ENCODE data around the gene TAS2R30. TPM values are rescaled to one million over a fixed set of nuclear protein-coding genes. Genes with fewer than 3 reads are reported as not detected.

The TAS2R30 gene
- total RNA-seq = 1 to 10 TPM in 1 of 2 experiments, under 1 TPM in 1; 0.80 to 1.0 TPM

DNA sequence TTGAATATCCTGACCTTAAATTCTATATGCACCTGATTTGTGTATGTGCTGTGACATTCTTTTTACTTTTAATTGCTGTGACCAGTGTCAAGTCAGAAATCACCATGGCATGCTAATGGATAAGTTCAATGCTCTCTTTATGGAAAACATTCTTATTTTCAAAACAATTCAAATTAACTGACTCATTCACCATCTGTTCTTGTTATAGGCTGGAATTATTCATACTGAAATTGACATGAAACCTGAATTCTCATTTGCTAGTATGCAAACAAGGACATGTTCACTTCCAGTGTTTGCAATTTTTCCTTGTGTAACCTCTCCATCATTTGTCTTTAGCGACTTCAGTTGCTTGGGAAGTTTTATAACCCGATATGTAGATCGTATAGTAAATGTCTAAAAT lies at the start of gene TAS2R30:
Gene TAS2R30 (minus strand): TSS at position 340 of the 400 bp plus-strand sequence. CDS start 400 bp downstream, outside the sequence.
- ChIA-PET CTCF (no interaction called here), POLR2A (no interaction called here)

GRCh38 chr12:11183011-11183410 lies 48.6 kb upstream of the TAS2R30 start:
- ChIA-PET CTCF (no interaction called here), POLR2A (interaction anchor here (0.6 kb wide), 1 partner anchor 38 kb away, joined by 3 read pairs; no protein-coding TSS in a partner anchor)

DNA sequence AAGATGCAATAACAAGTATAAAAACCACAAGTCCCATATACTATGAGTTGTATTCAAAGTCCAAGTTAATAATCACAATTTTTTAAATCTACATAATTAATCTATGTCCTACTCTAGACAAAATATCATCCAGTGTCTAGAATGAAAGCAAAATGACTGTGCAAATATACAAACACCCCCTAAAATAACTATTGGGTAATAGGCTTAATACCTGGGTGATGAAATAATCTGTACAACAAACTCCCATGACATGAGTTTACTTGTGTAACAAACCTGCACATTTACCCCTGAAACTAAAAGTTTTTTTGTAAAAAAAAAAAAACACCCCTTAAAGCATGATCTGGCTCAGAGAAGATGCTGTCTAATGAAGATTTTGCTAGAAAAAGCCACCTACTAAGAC lies 48.1 kb upstream of the TAS2R30 start:
- POLR2A ChIA-PET = no interaction called here
- CTCF ChIA-PET = no interaction called here

GRCh38 chr12:11178250-11178649 lies 43.8 kb upstream of the TAS2R30 start:
- ChIA-PET POLR2A (no interaction called here), CTCF (no interaction called here)

DNA sequence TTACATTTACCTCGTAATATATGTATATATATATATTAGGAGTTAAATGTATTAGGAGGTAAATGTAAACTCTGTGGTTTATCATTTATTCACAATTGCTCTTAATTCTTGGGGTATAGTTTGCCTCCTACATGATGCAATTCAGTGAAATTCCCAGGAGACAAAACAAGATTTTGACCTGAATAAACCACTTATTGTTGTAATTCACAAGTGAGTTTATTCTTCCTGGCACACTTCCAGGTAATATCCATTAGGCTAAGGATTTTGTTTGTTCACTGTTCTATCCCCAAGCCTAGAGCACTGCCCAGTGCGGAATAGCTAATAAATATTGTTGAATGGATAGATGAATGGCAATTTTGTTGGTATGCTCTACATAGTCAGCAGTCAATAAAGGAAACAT lies 39.6 kb upstream of the TAS2R30 start:
- CTCF ChIA-PET = no interaction called here

GRCh38 chr12:11171969-11172675 lies 37.7 kb upstream of the TAS2R30 start:
- ChIA-PET POLR2A (interaction anchor here (1.4 kb wide), 1 partner anchor 190 kb away, joined by 4 read pairs; no protein-coding TSS in a partner anchor), CTCF (interaction anchor here (1.0 kb wide), 1 partner anchor 23 kb away, joined by 3 read pairs; no protein-coding TSS in a partner anchor)

More for the DNA sequence above, 39.6 kb upstream of the TAS2R30 start:
- POLR2A ChIA-PET = no interaction called here

DNA sequence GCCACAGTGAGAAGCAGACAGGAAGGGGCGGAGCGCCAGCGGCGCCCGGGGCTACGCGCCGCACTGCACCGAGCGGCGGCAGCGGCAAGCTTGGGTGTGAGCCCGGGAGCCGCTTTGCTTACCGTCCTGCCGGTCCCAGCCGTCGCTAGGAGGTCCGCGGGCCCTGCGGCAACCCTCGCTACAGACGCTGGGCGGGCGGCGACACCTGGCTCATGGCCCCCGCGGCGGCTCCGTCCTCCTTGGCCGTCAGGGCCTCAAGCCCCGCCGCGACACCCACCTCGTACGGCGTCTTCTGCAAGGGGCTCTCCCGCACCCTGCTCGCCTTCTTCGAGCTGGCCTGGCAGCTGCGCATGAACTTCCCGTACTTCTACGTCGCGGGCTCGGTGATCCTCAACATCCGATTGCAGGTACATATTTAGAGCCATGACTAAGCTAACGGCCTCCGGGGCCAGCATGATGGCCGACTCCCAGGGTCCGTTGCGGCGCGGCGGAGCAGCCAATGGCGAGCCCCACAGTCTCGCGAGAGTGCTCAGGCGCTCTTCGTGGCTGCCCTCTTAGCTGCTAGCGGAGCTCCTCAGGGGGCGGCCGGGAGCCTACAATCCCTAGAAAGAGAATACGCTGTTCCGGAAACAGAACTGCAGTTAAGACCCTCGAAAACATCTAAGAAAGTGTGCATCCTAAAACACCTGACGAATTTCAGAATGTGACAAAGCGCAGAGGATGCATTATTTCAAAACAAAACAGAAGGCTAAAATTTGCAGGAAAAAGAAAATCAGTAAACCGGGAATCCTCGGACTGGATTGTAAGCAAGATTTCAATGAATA lies 36.9 kb upstream of the TAS2R30 start, which contains the start of gene SMIM10L1:
Gene SMIM10L1 (plus strand): TSS at position 50 of the 824 bp plus-strand sequence. CDS start 163 bp downstream, at position 213.
- POLR2A ChIA-PET = interaction anchor here (1.0 to 1.4 kb wide), 2 partner anchors 182 to 189 kb away, joined by 3 to 4 read pairs; no protein-coding TSS in a partner anchor
- CTCF ChIA-PET = interaction anchor here (0.7 to 1.0 kb wide), 2 partner anchors 16 to 24 kb away, joined by 3 read pairs; no protein-coding TSS in a partner anchor

- ChIA-PET POLR2A (interaction anchor here (1.0 to 1.4 kb wide), 2 partner anchors 181 to 188 kb away, joined by 3 to 4 read pairs; no protein-coding TSS in a partner anchor), CTCF (interaction anchor here (0.7 kb wide), 1 partner anchor 15 kb away, joined by 3 read pairs; no protein-coding TSS in a partner anchor)
Measured at GRCh38 chr12:11170810-11171144, 36.3 kb upstream of the TAS2R30 start.

DNA sequence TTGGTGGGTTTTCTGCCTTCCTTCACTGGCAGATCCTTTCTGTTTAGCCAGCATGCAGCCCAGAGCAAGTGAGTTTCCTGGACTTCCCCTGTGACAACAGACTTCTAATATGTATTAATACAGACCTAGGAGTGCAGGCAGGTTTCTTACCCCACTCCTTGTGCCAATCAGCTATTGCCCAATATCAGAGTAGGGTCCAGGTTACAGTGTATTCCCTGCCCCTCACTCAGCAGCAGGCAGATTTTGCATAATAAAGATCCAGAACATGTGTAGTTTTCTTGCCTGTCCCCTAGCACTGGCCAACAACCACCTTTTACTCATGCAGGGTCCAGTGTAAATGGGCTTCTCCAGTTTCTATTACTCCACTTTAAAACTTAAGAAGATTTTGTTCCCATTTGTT lies 31.9 kb upstream of the TAS2R30 start:
- ChIA-PET CTCF (no interaction called here), POLR2A (no interaction called here)

DNA sequence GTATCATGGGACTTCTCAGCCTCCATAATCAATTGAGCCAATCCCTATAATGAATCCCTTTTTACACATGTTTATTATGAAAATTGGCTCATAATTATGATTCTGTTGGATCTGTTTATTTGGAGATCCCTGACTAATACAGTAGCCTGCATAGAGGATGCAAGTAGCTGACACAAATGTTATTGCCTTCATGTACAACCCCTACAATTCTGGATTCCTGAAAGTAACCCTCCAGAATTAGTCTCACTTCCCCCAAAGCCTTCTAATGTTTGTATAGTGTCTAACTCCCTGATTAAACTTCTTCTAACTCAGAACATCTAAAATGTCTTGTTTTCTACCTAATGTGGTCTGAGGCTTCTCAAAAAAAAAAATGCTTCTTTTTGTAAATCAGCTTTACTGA lies 29.9 kb upstream of the TAS2R30 start:
- CTCF ChIA-PET = no interaction called here
- POLR2A ChIA-PET = no interaction called here

DNA sequence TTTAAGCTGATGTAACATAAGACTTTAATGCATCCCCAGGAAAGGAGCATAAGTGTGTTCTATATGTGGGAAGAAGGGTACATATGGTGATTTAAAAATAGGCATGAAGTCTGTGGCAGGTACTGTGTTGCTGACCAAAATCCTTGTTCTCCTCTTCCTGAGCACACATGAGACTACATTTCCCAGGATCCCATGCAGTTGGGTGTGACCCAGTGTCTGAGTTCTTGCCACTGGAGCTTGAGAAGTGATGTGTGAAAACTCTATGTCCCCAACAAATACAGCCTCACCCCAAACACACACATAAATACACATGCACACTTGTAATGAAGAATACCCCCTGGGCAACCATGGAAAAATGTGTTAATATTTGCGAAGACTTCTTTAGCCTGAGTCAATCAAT lies 28.1 kb upstream of the TAS2R30 start:
- CTCF ChIA-PET = no interaction called here
- POLR2A ChIA-PET = no interaction called here

GRCh38 chr12:11158885-11159444 lies 24.5 kb upstream of the TAS2R30 start:
- CTCF ChIA-PET = no interaction called here
- POLR2A ChIA-PET = no interaction called here

GRCh38 chr12:11154400-11154925 lies 20.0 kb upstream of the TAS2R30 start:
- ChIA-PET CTCF (no interaction called here), POLR2A (no interaction called here)

- POLR2A ChIA-PET = no interaction called here
- CTCF ChIA-PET = no interaction called here
Measured at GRCh38 chr12:11152725-11153124, 18.3 kb upstream of the TAS2R30 start.

GRCh38 chr12:11150832-11151231 lies 16.4 kb upstream of the TAS2R30 start:
- ChIA-PET CTCF (no interaction called here), POLR2A (no interaction called here)

DNA sequence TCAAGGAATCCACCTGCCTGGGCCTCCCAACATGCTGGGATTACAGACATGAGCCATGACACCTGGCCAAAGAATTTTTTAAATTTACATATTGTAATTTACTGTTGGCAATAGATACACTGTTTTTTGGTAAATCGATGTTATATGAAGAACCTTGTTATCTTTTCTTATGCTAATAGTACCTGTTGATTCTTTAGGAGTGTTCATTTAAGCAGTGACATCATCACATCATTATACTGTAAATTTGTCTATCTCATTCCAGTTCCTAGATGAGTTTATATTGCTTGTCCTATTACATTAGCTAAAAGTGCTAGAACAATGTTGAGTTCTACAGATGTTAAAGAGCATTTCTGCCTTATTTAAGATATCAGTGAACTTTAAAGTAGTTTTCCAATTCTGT lies 13.0 kb upstream of the TAS2R30 start:
- POLR2A ChIA-PET = no interaction called here
- CTCF ChIA-PET = no interaction called here

GRCh38 chr12:11144297-11144696 lies 9.9 kb upstream of the TAS2R30 start:
- ChIA-PET POLR2A (no interaction called here), CTCF (no interaction called here)

- ChIA-PET CTCF (no interaction called here), POLR2A (no interaction called here)
Measured at GRCh38 chr12:11143352-11143751, 8.9 kb upstream of the TAS2R30 start.

GRCh38 chr12:11136075-11136474 lies 1.6 kb upstream of the TAS2R30 start:
- ChIA-PET CTCF (no interaction called here), POLR2A (no interaction called here)

DNA sequence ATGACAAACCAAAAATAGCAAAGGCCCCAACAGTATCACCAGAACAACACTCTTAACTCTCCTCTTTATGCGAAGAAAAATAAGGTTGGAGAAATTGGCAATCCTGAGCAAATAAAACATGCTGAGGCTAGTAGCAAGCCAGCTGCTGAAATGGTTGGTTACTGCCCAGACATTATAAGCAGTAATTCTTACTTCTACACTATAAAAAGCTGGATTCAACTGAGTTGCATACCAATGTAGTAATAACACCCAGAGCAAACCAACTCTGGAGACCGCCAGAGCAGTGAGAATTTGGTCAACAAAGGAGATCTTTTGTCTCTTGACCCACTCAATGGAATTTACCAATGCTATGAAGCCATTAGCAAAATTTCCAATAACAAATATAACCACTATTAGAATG lies 628 bp downstream of the TAS2R30 start:
- ChIA-PET CTCF (no interaction called here), POLR2A (no interaction called here)
